ENCODE results near the gene KCNE3.

KCNE3 gene

DNA sequence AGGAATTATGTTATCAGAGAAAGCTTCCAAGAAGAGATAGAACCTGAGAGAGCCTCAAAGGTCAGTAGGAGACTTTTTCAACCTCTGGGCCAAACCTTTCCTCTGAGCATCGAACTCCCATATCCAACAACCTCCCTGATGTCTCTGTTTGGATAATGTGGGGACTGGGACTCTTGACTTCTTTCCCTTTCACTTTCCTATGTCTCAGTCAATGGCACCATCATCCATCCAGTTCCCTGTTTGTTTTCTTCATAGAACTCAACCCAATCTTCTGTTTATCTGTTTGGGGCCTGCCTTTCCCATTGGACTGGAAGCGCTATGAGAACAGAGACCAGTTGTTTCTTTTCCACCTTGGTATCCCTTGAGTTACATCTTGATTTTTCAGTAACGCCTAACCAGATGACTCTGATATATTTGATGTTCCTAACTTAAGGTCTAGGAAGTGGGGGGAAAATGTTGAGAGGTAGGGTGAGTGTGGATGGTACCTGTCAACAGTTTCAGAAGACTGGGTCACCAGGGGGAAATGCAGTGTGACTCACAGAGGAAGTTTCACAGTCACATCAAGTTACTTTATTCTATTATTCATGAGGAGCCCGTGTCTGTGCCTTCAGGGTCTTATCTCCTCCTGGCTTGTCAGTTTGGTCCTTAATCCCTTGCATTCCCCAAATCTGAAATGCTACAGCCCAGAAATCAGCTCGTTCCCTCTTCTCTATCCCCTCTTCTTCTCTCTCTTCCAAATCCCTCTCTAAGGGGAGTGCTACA is 4.5 kb upstream of the KCNE3 start:
- FAIRE-seq: no peak
- no peak for DNase-seq (ENCODE audit: insufficient read length, low spot score)

DNA sequence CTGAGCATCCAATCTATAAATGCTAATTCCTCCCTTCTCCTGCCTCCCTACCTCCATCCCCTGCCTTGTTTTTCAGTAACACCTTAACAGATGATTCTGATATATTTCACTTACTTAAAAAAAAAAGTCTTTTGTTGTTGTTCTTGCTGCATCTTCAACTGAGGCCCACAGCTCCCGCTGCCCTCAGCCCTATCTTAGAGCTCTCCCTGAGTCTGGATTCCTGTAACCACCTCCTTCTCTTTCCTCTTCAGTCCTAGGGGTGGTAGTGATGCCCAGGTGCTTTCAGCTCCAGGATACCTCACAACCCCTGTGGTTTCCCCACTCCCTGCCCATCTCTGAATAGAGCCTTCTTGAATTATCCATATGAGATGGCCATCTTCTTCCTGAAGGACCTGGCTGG is 3.7 kb upstream of the KCNE3 start:
- DNase-seq (ENCODE audit: insufficient read length, low spot score): no peak
- TF ChIP-seq, protein P1, sequence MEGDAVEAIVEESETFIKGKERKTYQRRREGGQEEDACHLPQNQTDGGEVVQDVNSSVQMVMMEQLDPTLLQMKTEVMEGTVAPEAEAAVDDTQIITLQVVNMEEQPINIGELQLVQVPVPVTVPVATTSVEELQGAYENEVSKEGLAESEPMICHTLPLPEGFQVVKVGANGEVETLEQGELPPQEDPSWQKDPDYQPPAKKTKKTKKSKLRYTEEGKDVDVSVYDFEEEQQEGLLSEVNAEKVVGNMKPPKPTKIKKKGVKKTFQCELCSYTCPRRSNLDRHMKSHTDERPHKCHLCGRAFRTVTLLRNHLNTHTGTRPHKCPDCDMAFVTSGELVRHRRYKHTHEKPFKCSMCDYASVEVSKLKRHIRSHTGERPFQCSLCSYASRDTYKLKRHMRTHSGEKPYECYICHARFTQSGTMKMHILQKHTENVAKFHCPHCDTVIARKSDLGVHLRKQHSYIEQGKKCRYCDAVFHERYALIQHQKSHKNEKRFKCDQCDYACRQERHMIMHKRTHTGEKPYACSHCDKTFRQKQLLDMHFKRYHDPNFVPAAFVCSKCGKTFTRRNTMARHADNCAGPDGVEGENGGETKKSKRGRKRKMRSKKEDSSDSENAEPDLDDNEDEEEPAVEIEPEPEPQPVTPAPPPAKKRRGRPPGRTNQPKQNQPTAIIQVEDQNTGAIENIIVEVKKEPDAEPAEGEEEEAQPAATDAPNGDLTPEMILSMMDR (IDR thresholded peaks at IDR 0.05; ENCODE audit: insufficient read depth, missing control alignments): no peak
- FAIRE-seq: no peak

More for the DNA sequence above, 4.5 kb upstream of the KCNE3 start:
- TF ChIP-seq, protein P1 (IDR thresholded peaks at IDR 0.05; ENCODE audit: insufficient read depth, missing control alignments): no peak

DNA sequence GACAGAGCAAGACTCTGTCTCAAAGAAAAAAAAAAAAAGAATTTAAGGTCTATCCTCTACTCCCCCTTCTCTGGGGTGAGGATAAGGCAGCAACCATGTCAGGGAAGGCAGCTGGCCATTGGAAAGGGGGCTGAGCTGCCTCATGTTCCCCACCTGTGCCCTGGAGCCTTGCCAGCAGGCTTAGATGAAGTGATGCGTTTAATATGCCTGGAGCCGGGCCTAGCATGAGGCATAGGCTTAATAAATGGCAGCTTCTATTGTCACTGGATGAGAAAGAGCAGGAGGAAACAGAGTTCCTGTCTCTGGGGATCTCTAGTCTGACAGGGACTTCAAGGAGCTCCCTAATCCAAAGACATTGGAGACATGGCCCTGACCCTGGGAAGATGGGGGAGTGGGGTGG is 3.2 kb upstream of the KCNE3 start:
- FAIRE-seq: no peak
- no peak for DNase-seq (ENCODE audit: insufficient read length, low spot score)
- TF ChIP-seq, protein P1 (IDR thresholded peaks at IDR 0.05; ENCODE audit: insufficient read depth, missing control alignments): no peak

DNA sequence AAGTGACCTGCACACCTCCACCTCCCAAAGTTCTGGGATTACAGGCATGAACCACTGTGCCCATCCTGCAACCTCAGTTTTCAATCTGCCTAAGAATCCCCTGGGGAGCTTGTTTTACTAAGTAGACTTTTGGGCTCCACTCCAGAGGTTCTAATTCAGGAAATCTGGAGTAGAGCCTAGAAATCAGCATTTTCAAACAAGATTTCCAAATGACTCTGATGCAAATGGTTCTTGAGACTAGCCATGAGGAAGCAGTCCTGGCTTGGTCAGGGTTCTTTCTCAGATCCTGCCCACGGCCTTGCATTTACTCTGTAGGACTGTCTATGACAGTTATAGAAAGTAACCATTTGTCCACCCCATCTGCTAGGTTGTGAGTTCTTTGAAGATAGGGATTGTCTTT is 1.6 kb upstream of the KCNE3 start:
- FAIRE-seq (no peak), DNase-seq (ENCODE audit: insufficient read length, low spot score) (no peak)
- TF ChIP-seq, protein P1 (IDR thresholded peaks at IDR 0.05; ENCODE audit: insufficient read depth, missing control alignments): no peak

DNA sequence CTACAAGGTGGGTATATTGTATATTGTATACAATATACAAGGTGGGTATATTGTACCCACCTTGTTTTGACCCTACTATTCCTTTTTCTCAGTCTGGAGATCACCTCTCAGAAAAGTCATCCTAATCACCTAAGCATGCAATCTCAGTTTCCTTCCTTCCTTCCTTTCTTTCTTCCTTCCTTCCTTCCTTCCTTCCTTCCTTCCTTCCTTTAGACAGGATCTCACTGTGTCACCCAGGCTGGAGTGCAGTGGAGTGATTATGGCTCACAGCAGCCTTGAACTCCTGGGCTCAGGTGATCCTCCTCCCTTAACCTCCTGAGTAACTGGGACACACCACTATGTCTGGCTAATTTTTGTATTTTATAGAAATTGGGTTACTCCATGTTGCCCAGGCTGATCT is 1.2 kb upstream of the KCNE3 start:
- TF ChIP-seq, protein P1 (IDR thresholded peaks at IDR 0.05; ENCODE audit: insufficient read depth, missing control alignments): no peak
- DNase-seq (ENCODE audit: insufficient read length, low spot score) (no peak), FAIRE-seq (no peak)

DNA sequence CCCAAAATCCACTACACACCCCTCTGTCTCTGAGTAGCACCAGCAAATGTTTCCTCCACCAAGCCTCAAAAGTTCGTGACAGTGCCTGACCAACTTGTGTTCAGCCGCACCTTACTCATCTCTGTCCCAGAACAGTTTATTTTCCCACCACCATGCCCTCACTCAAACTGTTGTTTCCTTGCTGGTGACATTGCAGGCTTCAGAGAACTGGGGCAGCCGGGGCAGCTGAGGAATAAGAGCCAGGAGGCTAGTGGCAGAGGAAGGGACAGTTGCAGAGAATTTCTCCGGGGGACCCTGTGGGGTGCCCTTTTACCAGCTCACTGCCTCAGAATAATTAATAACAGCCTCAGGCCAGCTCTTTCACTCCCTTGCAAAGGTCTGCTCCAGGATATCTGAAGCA is 709 bp upstream of the KCNE3 start:
- DNase-seq (ENCODE audit: insufficient read length, low spot score): no peak
- TF ChIP-seq, protein P1 (IDR thresholded peaks at IDR 0.05; ENCODE audit: insufficient read depth, missing control alignments): no peak
- no peak for FAIRE-seq

DNA sequence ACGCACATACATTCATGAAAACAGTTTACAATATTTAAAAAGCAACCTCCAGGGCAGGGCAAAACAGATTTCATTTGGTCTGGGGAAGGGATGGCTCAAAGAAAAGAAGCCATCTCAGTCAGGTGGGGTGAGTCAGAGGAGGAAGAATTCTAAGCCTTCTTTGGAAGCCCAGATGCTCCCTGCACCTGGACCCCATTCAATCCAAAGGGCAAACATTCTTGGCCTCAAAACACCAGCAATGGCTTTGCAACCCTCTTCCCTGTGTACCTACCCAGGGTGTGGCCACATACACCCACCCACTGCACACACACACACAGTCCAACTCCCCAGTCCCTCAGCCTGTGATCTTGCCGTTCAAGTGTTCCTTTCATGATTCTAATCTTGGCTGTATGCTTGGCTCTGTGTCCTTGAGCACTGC is 2.0 kb downstream of the KCNE3 start:
- TF ChIP-seq, protein P1 (IDR thresholded peaks at IDR 0.05; ENCODE audit: insufficient read depth, missing control alignments): no peak
- FAIRE-seq (no peak), DNase-seq (ENCODE audit: insufficient read length, low spot score) (no peak)

All from D721Med (cell line).